COLO668 (cell line): Measurements from ENCODE around the gene BAIAP2.
A peak's percentile ranks its signal among the peaks of the same experiment; 100 is the strongest.

Source experiments
- DNase-seq: peaks from one replicate; lab custom pipeline; 2025; ENCODE audit not compliant: unreplicated experiment; lab: John Stamatoyannopoulos, UW

Gene BAIAP2

DNA sequence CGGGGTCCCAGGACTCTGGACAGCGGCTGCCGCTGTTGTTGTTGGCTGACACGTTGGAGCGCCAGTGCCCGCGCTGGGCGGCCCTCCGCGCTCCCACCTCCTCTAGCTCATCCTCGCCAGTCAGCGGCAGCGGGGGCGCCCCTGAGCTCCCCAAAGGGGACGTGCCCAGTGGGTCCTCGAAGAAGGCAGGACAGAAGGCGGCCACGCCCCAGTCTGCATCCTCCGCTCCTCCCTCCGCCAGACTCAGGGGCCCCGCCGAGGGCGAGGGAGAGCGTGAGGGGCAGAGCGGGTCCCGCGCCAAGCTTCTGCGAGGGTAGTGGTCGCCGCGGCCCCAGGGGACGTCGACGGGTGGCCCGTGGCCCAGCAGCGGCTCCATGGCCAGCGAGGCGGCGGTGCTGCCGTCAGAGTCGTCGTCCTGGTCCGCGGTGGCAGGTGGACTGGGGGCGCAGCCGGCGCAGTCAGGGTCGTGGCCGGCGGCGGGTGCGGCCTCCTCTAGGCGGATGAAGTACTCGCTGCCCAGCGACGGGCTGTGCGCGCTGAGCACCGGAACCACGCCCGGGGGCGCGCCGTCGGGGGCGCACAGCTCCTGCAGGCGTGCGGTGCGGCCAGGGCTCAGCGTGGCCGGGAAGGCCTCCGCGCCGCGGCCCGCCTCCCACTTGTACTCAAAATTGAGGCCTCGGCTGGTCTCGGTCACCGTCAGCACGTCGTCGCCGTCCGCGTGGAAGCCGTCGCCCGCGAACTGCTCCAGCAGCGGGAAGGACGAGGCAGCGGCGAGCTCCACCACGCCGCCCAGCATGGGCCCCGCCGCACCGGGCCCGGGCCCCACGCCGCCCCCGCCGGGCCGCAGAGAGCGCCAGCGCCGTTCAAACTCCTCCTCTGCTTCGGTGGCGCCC lies 87.1 kb downstream of the BAIAP2 start:
- DNase-seq = no peak

DNA sequence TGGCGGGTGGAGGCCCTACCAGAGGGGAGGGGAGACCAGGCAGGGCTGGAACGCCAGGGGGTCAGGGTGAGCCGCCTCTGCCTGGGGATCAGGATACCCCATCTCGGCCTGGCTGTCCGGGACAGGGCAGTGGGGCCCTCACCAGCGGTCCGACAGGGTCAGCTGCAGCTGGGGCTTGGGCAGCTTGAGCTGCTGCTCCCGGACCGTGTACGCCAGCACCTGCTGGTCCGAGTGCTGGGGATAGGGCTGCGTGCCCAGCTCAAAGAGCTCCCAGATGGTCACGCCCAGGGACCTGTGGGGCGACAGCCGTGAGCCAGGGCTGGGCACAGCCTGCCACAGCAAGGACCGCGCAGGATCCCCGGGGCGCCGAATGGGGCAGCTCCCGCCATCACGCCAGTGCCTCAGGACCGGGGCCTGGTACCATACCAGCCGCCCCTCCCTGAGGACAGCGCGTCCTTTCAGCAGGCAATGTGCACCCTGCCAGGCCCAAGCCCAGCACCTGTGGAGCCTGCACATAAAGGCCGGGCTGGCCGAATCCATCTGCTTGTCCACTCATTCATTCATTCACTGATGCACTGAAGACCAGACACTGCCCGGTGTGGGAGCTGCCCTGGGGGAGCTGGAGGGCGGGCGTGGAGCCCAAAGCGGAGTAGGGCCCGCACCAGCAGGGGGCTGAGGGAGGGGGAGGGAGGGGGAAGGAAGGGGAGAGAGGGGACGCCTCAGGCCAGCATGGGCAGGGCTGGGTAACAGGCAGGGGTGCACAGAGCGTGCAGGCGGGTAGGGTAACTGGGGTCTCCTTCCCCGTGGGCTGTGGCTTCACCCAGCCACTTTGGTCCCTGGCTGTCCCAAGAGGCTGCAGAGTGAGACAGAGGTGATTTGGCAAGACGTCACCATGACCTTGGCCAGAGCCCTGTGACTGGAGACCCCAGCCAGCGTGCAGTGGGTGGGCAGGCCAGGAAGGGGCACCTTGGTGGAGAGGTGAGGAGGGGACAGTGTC lies 88.4 kb downstream of the BAIAP2 start:
- DNase-seq = no peak

DNA sequence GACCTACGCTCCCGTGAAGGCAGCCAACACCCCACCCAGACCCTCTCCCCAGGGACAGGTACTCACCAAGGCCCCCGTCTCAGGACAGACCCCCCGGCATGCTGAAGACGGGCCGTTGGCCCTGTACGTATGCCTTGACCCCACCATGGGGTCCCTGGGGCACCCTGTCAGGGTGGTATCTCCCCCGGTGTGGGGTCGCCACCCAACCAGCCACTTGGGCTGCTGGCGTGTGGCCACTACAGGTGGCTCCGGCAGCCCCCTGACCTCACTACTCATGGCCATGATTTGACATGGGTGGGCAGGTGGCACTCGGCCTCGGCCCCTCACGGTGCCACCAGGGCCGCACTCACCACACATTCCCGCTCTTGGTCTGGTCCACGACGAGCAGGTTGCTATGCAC lies 89.4 kb downstream of the BAIAP2 start:
- no peak for DNase-seq

DNA sequence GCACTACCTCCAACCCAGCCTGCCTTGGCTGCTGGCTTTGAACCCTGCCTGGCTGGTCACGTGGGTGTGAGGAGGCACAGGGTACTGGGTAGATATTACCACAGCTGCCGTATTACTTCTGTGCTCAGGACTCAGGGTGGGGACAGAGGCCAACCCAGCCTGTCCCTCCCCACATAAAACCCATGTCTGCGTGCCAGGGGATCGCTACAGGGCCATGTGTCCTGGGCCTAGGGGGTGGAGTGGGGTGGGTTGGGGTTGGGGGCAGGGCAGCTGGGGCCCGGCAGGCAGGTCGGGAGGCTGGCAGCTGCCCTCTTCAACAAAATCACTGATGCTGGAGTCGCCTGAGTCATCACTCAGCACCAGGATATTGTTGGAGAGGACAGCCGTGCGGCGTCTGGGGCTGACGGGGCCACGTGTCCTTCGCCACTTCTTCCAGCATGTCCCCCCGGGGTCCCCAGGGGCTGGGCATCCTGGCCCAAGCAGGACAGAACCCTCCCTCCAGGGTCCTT lies 90.7 kb downstream of the BAIAP2 start:
- peak; percentile 32 for DNase-seq

DNA sequence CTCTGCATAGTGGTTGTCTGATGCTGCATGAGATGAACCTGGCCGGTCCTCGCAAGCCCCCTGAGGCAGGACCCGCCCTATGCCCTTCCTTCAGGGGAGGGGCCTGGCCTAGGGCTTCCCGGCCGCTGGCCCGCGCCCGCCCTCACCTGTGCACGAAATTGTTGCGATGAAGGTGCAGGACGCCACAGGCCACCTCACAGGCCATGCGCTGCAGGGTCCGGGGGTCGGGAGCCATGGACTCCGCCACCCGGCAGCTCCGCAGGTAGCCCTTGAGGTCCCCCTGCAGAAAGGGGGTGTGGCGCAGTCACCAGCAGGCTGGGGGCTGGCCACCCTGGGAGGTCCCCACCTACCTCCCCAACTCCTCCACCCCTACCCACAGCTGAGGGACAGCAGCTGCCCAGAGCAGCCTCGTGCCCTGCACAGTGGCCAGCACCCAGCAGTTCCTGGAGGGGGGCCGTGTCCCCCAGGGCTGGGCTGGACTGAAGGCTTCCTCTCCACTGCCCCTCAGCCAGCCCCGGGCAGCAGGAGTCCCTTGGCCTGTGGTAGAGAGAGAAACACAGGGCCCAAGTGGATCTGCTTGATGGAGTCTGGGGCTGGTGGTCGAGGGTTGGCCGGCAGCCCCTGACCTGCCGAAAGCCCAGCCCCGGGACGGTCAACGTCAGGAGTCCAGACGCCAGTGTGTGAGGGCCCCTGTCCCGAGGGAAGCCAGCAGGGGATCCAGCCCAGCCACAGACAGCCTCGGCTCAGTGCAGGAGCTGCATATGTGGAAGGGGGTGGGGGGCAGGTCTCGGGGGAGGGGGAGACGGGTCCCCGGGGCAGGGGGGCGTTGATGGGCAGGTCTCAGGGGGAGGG lies 91.6 kb downstream of the BAIAP2 start:
- no peak for DNase-seq

DNA sequence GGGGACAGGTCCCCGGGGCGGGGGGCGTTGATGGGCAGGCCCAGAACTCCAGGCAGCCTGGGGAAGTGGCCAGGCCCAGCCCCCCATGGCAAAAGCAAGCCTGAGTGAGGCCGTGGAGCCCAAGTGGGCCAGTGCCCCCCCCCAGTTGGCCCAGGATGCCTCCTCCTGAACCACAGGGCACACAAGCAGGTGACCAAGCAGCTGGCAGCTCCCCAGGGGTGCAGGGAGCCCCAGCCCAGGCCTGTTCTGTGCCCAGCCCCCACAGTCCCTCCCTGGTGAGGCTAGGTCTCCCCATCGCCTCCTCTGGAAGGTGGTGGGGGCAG lies 92.1 kb downstream of the BAIAP2 start:
- no peak for DNase-seq

DNA sequence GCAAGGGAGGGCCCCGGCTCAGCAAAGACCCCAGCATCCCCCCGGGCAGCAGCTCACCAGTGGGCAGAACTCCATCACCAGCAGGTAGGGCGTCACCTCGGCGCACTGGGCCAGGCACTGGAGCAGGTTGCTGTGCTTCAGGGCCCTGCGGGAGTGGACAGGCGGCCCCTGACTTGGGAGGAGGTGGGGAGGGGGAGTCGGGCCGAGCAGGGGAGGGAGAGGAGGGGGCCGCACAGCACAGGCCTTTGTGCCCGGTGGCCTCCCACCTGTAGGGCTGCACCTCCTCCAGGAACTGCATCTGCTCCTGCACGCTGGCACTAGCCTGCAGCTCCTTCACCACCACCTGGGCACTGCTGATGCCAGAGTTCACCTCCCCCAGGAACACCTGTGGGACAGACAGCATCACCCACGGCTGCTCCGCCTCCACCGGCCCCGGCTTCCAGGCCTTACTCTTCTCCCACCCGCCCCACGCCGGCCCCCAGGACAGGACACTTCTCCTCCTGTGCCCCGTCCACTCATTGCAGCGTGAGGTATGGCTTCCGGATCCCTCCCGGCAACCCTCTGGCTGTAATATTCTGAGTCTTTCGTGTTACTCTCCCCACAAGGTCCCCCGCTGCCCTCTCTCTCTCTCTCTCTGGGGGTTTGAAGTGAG lies 92.7 kb downstream of the BAIAP2 start:
- no peak for DNase-seq

DNA sequence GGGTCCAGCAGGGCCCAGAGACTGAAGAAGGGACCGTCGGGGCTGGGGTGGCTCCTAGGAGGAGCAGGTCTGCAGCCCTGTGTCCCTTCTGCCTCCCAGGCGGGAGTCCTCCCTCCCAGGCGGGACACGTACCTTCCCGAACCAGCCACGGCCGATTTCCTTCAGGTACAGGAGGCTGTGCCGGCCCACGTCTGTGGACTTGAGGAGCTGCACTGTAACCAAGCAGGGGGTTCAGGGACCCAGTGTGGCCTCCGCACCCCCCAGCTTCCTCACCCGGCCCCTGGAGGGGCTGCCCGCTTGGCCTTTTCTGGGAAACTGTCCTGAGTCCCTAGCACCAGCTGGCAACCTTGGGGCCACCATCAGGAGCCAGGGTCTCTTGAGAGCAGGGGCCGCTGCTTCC lies 93.4 kb downstream of the BAIAP2 start:
- DNase-seq = no peak

DNA sequence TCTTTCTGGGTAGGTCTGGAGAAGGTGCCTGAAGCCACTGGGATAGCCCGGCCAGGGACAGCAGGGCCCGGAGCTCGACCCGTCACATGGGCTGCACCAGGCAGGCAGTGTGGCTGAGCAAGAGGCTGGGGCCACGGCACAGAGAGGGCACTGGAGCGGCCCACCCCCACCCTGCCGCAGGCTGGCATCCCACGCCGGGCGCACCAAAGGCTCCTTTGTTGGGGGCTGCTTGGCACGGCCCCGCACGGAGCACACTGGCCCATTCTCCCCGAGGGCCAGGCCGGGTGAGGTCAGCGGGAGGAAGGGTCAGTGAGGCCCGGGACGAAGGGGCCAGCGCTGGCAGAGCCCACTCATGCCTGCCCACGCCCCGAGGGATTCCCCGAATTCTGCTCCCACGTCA lies 93.8 kb downstream of the BAIAP2 start:
- DNase-seq = no peak

DNA sequence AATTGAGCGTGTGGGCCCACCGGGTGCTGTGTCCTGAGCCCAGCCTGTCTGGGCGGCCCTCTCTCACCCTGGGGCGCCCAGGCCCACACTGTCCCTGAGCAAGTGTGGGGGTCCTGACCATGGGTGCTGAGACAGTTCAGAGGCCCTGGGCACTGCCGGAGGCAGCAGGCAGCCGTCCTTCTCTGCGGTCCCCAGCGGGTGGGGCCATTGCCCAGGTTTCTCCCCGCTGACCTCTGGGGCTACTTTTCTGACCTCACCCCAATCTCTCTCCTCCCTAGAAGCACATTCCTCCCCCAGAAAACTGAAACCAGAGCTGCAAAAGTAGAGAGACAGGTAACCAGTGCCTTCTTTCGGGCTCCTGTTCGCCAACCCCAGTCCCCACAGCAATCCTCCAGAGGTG lies 94.3 kb downstream of the BAIAP2 start:
- no peak for DNase-seq

DNA sequence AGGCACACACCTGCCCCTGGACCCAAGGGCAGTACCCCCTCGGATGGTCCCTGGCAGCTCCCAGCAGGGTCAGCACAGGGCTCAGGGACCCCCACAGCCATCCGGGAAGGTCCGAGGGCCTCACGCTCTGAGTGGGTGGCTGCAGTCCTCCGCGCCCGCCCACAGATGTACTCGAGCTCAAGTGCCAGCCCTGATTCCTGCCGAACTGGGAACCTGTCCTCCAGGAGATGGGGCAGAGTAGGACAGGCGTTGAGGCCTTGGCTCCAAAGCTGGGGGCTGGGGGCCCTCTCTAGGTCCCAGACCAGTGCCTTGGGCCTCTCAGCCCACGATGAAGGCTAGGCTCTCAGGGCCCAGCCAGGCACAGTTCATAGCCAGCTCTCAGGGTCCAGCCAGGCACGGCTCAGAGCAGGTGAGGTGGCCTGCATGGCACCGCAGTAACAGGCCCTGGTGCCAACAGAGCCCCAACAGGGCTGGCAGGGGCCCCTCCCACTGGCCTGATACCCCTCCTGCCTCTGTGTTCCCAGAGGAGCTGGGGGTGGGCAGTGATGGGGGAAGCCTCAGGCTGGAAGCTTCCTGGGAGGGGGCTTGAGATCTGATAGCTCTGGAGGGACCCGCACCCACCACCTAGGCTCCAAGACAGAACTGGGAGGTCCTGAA lies 94.9 kb downstream of the BAIAP2 start:
- DNase-seq = no peak

DNA sequence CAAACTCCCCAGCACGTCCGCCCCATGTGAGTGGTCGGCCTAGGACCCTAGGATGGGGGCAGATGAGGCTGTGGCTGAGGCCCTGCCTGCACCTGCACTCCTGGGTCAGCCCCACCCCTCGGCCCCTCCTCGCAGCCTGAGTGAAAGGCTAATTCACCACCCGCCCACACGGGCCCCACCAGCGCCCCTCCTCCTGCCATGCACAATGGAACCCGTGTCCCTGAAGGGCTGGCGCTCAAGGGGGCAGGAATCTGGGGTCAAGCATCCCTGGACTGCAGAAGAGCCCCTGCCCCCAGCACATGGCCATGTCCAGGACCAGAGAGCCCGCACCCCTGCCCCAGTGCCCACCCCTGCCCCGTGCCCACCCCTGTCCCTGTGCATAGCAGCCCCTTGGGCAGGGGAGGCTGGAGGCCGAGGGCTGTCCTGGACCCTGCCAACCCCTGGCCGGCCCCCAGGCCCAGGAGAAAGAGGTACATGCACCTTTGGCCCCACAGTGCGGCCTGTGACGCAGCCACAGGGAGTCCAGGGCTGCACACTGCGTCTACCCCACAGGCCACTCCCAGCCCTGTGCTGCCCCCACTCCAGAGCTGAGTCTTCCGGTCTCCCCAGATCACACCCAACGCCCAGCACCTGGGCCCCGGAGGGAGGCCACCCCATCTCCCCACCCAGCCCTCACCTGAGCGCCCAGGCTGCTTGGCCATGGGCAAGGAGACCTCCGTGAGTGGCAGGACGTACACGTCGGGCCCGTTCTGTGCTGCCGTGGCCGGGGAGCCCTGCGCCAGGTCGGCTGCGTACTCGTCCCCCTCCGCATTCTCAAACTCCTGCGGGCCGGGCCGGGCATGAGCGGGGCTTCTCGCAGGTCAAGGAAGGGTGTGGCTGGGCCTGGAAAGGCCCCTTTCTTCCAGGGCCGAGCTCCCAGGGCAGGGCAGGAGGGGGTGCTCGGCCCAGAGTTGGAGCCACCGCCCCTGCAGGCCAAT lies 95.7 kb downstream of the BAIAP2 start:
- DNase-seq = no peak

DNA sequence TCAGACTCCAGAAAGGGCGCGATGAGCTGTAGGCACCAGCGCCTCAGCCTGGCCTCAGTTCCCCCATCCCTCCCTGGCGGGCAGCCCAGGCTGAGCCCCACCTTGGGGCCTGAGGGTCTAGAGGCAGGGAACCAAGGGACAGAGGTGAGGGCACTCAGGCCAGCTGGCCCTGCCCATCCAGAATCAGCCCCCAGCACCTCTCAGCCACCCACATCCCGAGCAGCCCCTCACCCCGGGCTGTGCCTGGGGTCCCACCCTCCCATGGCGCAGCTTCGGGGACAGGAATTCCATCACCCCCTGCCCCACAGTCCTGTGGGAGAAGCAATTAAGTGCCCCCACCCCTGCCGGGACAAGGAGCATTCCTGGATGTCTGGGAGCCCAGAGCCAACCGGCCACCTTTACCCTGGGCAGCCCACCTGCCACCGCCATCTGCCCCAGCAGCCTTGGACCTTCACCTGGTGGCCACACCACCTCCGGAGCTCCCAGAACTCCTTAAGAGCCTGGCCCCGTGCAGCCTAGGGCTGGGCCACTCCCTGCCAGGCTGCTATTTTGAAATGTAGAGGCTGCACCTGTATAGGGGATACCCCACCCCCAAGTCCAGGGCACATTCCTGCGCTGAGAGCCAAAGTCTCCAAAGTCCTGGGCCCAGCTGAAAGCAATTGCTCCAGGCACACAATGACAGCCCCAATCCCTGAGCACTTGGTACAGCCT lies 96.7 kb downstream of the BAIAP2 start:
- DNase-seq = no peak

DNA sequence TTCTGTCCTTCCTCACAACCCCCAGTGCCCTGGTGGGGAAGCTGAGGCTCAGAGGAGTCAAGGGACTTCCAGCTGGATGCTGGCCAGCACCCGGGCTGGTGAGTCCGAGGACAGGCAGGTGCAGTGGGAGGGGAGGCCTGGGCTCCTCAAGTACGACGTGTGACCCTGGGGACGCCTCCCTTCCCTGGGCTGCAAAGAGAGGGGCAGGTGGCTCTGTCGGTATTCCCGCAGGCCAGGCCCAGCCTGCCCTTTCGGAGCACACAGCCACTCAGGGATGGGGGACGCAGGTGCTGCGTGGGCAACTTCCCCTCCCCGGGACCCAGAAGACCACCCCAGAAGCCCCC lies 97.2 kb downstream of the BAIAP2 start:
- no peak for DNase-seq

DNA sequence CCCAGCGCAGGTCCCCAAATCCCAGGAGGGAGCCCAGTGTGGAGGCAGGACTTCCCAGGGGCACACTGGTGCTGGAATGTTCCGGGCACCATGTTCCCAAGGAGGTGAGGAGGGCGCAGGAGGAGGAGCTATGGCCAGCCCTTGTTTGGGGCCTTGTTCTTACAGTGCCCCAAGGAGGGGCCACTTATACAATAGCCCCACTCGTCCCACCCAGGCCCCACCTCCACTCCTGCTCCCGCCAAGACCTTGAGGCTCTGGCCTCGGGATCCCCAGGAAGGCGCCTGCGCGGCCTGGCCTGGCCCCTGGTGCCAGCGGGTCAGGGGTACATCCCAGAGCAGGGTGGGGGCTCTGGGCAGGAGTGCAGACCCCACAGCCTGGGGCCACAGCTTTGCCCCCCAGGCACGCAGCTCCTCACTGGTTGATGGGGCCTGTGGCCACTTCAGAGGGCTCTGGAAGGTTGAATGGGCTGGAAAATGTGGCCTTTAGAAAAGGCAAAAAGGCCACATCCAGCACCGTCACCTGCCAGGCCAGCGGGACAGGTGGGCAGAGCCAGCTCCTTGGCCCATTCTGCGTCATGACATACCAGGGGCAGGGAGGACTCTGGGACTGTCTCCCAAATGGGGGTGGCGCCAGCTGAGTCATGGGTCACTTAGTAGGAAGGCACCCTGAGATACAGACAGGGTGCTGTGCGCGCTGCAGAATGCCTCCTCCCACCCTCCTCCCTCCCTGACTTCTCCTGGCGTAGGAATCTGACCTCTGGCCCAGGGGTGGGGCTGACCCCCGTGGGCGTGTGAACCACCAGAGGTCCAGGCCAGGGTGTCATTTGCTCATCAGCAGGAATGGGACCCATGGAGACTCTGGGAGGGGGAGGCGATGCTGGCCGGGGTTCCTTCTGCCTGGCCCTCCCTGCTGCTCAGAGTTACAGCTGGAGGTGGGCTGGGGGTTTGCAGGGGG lies 98.1 kb downstream of the BAIAP2 start:
- no peak for DNase-seq

DNA sequence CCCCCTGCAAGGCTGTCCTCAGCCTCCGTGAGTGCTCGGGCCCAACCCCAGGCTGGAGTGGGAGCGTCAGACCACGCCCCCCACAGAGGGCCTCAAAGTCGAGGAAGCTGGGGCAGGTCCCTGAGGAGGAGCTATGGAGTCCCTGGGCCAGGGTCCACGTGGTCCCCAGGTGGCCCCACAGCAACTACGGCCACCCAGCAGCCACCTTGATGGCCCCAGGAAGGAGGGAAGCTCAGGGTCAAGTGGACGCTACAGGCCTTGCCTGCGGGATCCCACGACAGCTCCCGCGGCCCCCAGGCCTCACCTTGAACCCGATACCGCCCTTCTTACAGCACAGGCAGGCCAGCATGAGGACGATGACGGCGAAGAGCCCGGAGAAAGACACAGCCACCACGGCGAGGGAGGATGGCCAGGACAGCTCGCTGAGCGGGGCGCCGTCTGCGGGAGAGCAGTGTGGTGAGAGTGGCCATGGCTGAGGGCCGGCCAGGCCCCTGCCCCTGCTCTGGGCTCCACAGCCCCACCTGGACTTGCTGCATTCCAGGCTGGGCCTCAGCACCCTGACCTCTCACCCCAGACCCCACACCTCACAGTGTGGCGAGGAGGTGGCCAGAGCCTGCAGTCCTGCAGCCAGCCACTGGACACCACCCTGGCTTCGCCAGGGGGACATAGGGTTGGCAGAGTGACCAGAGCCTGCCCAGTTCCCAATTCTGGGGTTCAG lies 99.3 kb downstream of the BAIAP2 start:
- no peak for DNase-seq
